HepG2 (cell line): ENCODE data around the gene ITIH2. TPM values are rescaled to one million over a fixed set of nuclear protein-coding genes. Genes with fewer than 3 reads are reported as not detected.

Source experiments
- ATAD3A ChIP-seq: sonication (generic); formaldehyde crosslinking; IDR thresholded peaks from 2 replicates; pipeline ENCODE4 v1.4.0; 2020; ENCODE audit warnings: missing genetic modification reagents
- CBFB ChIP-seq: sonication (generic); formaldehyde crosslinking; IDR thresholded peaks from 2 replicates; pipeline ENCODE4 v1.4.0; 2020; ENCODE audit warnings: missing genetic modification reagents
- EHMT2 ChIP-seq: fragments of 200-600 bp; sonication (generic); IDR thresholded peaks from 2 replicates; pipeline ENCODE4 v1.7.0; 2017; ENCODE audit warnings: antibody characterized with exemption, low read depth, low read length, borderline replicate concordance
- ERF ChIP-seq: IDR thresholded peaks from 2 replicates; pipeline ENCODE4 v1.6.1; 2018; ENCODE audit warnings: missing biosample characterization, missing genetic modification reagents
- FOXO1 ChIP-seq: sonication (generic); formaldehyde crosslinking; IDR thresholded peaks from 2 replicates; pipeline ENCODE4 v1.4.0; 2020; ENCODE audit warnings: missing genetic modification reagents
- KAT7 ChIP-seq: IDR thresholded peaks from 2 replicates; pipeline ENCODE4 v1.6.1; 2018; ENCODE audit warnings: borderline replicate concordance, missing compliant biosample characterization
- KMT2A ChIP-seq: sonication (generic); formaldehyde crosslinking; IDR thresholded peaks from 2 replicates; pipeline ENCODE4 v1.4.0; 2020; ENCODE audit warnings: missing genetic modification reagents
- LCORL ChIP-seq, 2 experiments: fragments of 450-650 bp in 1 of 2; sonication (generic) in 1 of 2; formaldehyde crosslinking in 1 of 2; IDR thresholded peaks; 2 replicates each; pipeline versions ENCODE4 v1.5.0 to v1.6.1; 2017 to 2020; ENCODE audit warnings: antibody characterized with exemption in 1 of 2, missing genetic modification reagents in 1 of 2
- MXD4 ChIP-seq: IDR thresholded peaks from 2 replicates; pipeline ENCODE4 v1.6.1; 2016; ENCODE audit warnings: mild to moderate bottlenecking, missing biosample characterization, missing genetic modification reagents
- MZF1 ChIP-seq: sonication (generic); formaldehyde crosslinking; IDR thresholded peaks from 2 replicates; pipeline ENCODE4 v1.8.1; 2023; ENCODE audit warnings: mild to moderate bottlenecking, missing genetic modification reagents, borderline replicate concordance
- PCBP1 ChIP-seq: fragments of 200-400 bp; formaldehyde crosslinking; IDR thresholded peaks from 2 replicates; pipeline ENCODE4 v1.6.1; 2017; ENCODE audit warnings: mild to moderate bottlenecking, low read depth, low read length, borderline replicate concordance
- SOX13 ChIP-seq, 3 experiments: fragments of 450-650 bp in 1 of 3; sonication (generic) in 1 of 3; formaldehyde crosslinking in 1 of 3; IDR thresholded peaks in 2 of 3; conservative IDR thresholded peaks in 1 of 3; 2 replicates each; pipeline versions ENCODE4 v1.5.0 to v1.6.1; 2016 to 2020; ENCODE audit warnings: antibody characterized with exemption in 1 of 3, mild to moderate bottlenecking in 1 of 3, missing compliant biosample characterization in 1 of 3, missing genetic modification reagents in 1 of 3, moderate library complexity in 1 of 3
- SP140L ChIP-seq: sonication (generic); formaldehyde crosslinking; IDR thresholded peaks from 2 replicates; pipeline ENCODE4 v1.4.0; 2020; ENCODE audit warnings: missing genetic modification reagents, borderline replicate concordance
- STAG1 ChIP-seq: sonication (generic); formaldehyde crosslinking; IDR thresholded peaks from 2 replicates; pipeline ENCODE4 v1.4.0; 2020; ENCODE audit warnings: missing genetic modification reagents
- WIZ ChIP-seq: sonication (generic); formaldehyde crosslinking; IDR thresholded peaks from 2 replicates; pipeline ENCODE4 v1.5.1; 2020; ENCODE audit warnings: mild to moderate bottlenecking, missing genetic modification reagents
- ZFP41 ChIP-seq: sonication (generic); formaldehyde crosslinking; IDR thresholded peaks from 2 replicates; pipeline ENCODE4 v1.4.0; 2020; ENCODE audit warnings: mild to moderate bottlenecking, missing genetic modification reagents, borderline replicate concordance
- ZNF282 ChIP-seq: fragments of 450-650 bp; IDR thresholded peaks from 2 replicates; pipeline ENCODE4 v1.6.1; 2018; ENCODE audit not compliant: partially characterized antibody
- ZNF761 ChIP-seq: sonication (generic); formaldehyde crosslinking; conservative IDR thresholded peaks from 2 replicates; pipeline ENCODE4 v1.4.0; 2020; ENCODE audit warnings: mild to moderate bottlenecking, missing genetic modification reagents
- ZNF772 ChIP-seq: sonication (generic); formaldehyde crosslinking; IDR thresholded peaks from 2 replicates; pipeline ENCODE4 v1.5.0; 2020; ENCODE audit warnings: mild to moderate bottlenecking, missing genetic modification reagents
- ZNF816 ChIP-seq: sonication (generic); formaldehyde crosslinking; IDR thresholded peaks from 2 replicates; pipeline ENCODE4 v1.8.0; 2022; ENCODE audit warnings: missing genetic modification reagents, mild to moderate bottlenecking, borderline replicate concordance
- ZSCAN12 ChIP-seq: sonication (generic); formaldehyde crosslinking; IDR thresholded peaks from 2 replicates; pipeline ENCODE4 v1.9.0; 2021; ENCODE audit warnings: mild to moderate bottlenecking, missing genetic modification reagents
- polyA plus RNA-seq, 8 experiments: library from polyadenylated mRNA; depleted of rRNA in 3 of 8; stranded (reverse) in 7 of 8; unstranded in 1 of 8; fragments of >200 nt; fragmentation: Illumina TruSeq in 4 of 8; extraction: Trizol in 4 of 8; gene quantifications; 2 replicates each; pipeline versions ENCODE4 v1.2.1 to v1.2.3, GENCODE V29; 2011 to 2016; ENCODE audit warnings: low read depth in 4 of 8, missing spikeins in 1 of 8, mixed read lengths in 1 of 8; ENCODE audit not compliant: insufficient read depth in 1 of 8
- total RNA-seq, 5 experiments: library from RNA; depleted of rRNA; stranded (reverse); fragments of >200 nt; fragmentation: Illumina TruSeq; extraction: Trizol; gene quantifications; 2 replicates each; pipeline ENCODE4 v1.2.3, GENCODE V29; 2016; ENCODE audit warnings: low read depth in 1 of 5
- TF ChIP-seq, protein P1 (sequence below): sonication (generic); formaldehyde crosslinking; IDR thresholded peaks from 2 replicates; pipeline ENCODE4 v1.5.0; 2020; ENCODE audit warnings: mild to moderate bottlenecking, missing genetic modification reagents
- TF ChIP-seq, protein P2 (sequence below): sonication (generic); formaldehyde crosslinking; conservative IDR thresholded peaks from 2 replicates; pipeline ENCODE4 v1.4.0; 2020; ENCODE audit warnings: missing genetic modification reagents
- TF ChIP-seq, protein P3 (sequence below): sonication (generic); formaldehyde crosslinking; IDR thresholded peaks from 2 replicates; pipeline ENCODE4 v1.4.0; 2020; ENCODE audit warnings: missing genetic modification reagents
- TF ChIP-seq, protein P4 (sequence below): sonication (generic); formaldehyde crosslinking; IDR thresholded peaks from 2 replicates; pipeline ENCODE4 v1.4.0; 2020; ENCODE audit warnings: mild to moderate bottlenecking, missing genetic modification reagents

The ITIH2 gene
- total and polyA plus RNA-seq, 2 of the 13 experiments (the other 11 are each of a cell fraction or from before 2014, with no cell fraction given), result 1,197 to 1,427 TPM

DNA sequence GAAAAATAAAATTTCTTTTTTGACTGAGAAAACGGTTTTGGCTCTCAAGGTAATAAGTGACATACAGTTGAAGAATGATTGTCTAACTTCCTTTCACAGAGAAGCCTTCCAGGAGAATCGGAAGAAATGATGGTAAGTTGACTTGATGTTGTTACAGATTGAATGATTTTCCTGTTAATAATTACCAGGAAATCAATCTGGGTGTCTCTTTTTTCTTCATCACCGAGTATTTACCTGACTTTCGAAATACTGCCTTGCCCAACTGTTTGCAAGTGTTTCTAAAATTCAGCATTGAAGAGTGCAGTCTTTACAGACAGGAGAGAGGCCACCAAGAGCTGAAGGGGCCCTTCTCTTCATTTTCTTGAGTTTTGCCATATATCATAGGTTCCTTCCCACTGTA lies 4.0 kb downstream of the ITIH2 start (continued):
- TF ChIP-seq, protein P1, sequence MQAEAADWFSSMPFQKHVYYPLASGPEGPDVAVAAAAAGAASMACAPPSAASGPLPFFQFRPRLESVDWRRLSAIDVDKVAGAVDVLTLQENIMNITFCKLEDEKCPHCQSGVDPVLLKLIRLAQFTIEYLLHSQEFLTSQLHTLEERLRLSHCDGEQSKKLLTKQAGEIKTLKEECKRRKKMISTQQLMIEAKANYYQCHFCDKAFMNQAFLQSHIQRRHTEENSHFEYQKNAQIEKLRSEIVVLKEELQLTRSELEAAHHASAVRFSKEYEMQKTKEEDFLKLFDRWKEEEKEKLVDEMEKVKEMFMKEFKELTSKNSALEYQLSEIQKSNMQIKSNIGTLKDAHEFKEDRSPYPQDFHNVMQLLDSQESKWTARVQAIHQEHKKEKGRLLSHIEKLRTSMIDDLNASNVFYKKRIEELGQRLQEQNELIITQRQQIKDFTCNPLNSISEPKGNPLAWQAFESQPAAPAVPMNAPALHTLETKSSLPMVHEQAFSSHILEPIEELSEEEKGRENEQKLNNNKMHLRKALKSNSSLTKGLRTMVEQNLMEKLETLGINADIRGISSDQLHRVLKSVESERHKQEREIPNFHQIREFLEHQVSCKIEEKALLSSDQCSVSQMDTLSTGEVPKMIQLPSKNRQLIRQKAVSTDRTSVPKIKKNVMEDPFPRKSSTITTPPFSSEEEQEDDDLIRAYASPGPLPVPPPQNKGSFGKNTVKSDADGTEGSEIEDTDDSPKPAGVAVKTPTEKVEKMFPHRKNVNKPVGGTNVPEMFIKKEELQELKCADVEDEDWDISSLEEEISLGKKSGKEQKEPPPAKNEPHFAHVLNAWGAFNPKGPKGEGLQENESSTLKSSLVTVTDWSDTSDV, result no peak
- TF ChIP-seq, protein P2, sequence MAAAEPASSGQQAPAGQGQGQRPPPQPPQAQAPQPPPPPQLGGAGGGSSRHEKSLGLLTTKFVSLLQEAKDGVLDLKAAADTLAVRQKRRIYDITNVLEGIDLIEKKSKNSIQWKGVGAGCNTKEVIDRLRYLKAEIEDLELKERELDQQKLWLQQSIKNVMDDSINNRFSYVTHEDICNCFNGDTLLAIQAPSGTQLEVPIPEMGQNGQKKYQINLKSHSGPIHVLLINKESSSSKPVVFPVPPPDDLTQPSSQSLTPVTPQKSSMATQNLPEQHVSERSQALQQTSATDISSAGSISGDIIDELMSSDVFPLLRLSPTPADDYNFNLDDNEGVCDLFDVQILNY (CRISPR knock-in tag), result no peak
- TF ChIP-seq, protein P3, sequence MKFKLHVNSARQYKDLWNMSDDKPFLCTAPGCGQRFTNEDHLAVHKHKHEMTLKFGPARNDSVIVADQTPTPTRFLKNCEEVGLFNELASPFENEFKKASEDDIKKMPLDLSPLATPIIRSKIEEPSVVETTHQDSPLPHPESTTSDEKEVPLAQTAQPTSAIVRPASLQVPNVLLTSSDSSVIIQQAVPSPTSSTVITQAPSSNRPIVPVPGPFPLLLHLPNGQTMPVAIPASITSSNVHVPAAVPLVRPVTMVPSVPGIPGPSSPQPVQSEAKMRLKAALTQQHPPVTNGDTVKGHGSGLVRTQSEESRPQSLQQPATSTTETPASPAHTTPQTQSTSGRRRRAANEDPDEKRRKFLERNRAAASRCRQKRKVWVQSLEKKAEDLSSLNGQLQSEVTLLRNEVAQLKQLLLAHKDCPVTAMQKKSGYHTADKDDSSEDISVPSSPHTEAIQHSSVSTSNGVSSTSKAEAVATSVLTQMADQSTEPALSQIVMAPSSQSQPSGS (CRISPR knock-in tag), result peak; percentile 80
- 0 out of 2 replicates have a peak, but pooled peaks have one; percentile 52 for TF ChIP-seq ZSCAN12 (CRISPR knock-in tag)
- peak; percentile 88 for TF ChIP-seq SOX13 (IDR thresholded peaks at IDR 0.05)
- TF ChIP-seq SOX13 (CRISPR knock-in tag; conservative IDR thresholded peaks at IDR 0.05 in 1 of 2, IDR thresholded peaks at IDR 0.05 in 1 of 2), result peak in 1 of 2 experiments; percentile 97; a peak in 2 of 4 replicates
- TF ChIP-seq FOXO1 (CRISPR knock-in tag), result peak; percentile 91
- no peak for TF ChIP-seq CBFB (CRISPR knock-in tag)
- no peak for TF ChIP-seq STAG1 (CRISPR knock-in tag)
- TF ChIP-seq ZNF772, result no peak
- no peak for TF ChIP-seq ZNF816 (CRISPR knock-in tag)
- TF ChIP-seq PCBP1, result no peak
- TF ChIP-seq SP140L (CRISPR knock-in tag), result no peak
- TF ChIP-seq LCORL (IDR thresholded peaks at IDR 0.05), result no peak
- peak; percentile 74; the same call in 1 of the 2 replicates for TF ChIP-seq LCORL (CRISPR knock-in tag; IDR thresholded peaks at IDR 0.05)
- TF ChIP-seq, protein P4, sequence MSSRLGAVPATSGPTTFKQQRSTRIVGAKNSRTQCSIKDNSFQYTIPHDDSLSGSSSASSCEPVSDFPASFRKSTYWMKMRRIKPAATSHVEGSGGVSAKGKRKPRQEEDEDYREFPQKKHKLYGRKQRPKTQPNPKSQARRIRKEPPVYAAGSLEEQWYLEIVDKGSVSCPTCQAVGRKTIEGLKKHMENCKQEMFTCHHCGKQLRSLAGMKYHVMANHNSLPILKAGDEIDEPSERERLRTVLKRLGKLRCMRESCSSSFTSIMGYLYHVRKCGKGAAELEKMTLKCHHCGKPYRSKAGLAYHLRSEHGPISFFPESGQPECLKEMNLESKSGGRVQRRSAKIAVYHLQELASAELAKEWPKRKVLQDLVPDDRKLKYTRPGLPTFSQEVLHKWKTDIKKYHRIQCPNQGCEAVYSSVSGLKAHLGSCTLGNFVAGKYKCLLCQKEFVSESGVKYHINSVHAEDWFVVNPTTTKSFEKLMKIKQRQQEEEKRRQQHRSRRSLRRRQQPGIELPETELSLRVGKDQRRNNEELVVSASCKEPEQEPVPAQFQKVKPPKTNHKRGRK (CRISPR knock-in tag), result no peak
- no peak for TF ChIP-seq MZF1 (CRISPR knock-in tag)
- TF ChIP-seq MXD4 (CRISPR knock-in tag), result no peak
- no peak for TF ChIP-seq WIZ (CRISPR knock-in tag)
- peak; percentile 79 for TF ChIP-seq ERF
- no peak for TF ChIP-seq ATAD3A (CRISPR knock-in tag)
- TF ChIP-seq ZNF282, result no peak
- no peak for TF ChIP-seq EHMT2
- peak; percentile 34; the same call in 1 of the 2 replicates for TF ChIP-seq KAT7 (CRISPR knock-in tag)
- no peak for TF ChIP-seq KMT2A (CRISPR knock-in tag)
- no peak; the same call in 1 of the 2 replicates for TF ChIP-seq ZNF761 (CRISPR knock-in tag)
- no peak for TF ChIP-seq ZFP41
